Measurements from ENCODE around the gene CREB1. TPM values are rescaled to one million over a fixed set of nuclear protein-coding genes. Genes with fewer than 3 reads are reported as not detected.

Gene CREB1
- total and polyA plus RNA-seq, 9 of the 15 experiments (the other 6 are each of a cell fraction or from before 2014, with no cell fraction given), result 8.9 to 51.3 (median 19.5) TPM

GRCh38 chr2:207606829-207607228, 77.1 kb downstream of the CREB1 start:
- H3K27ac ChIP-seq (ENCODE audit: extremely low read depth, low read depth, low read length), result no peak overlapping the region
- no peak for ATAC-seq
- H3K4me2 ChIP-seq (ENCODE audit: insufficient read depth, low read length), result no peak overlapping the region
- H3K79me2 ChIP-seq (ENCODE audit: control insufficient read depth, insufficient read depth, low read length), result no peaks in the 10 kb centered on the region
- no peaks in the 10 kb centered on the region for H3K9me1 ChIP-seq (ENCODE audit: control insufficient read depth, insufficient read depth, low read length)
- 96% methylated on average over 5 of the region's 5 CpGs for WGBS (ENCODE audit: insufficient coverage, low coverage, missing lambda C conversion rate)
- H3K36me3 ChIP-seq (ENCODE audit: control insufficient read depth, insufficient read depth, low read length), result peaks cover 4% of the 10 kb centered on the region; the same call in 2 of the 3 replicates
- DNase-seq (ENCODE audit: extremely low read depth in 1 of 4, low spot score in 3 of 4), result no peak
- POLR2A ChIA-PET, result interaction anchor here (0.6 to 1.3 kb wide), 3 partner anchors 14 to 419 kb away, joined by 3 read pairs; partner anchors contain the start of gene PLEKHM3
- no peak overlapping the region for H2AFZ ChIP-seq (ENCODE audit: low read depth, low read length)
- no TSS peak for BruUV-seq (replicated peaks)
- intact Hi-C loops (cut with micrococcal nuclease), result no loop called here
- H3K4me1 ChIP-seq (replicated peaks in 1 of 2; ENCODE audit: control insufficient read depth in 2 of 2, insufficient read depth in 2 of 2, low read length in 2 of 2), result no peaks in the 10 kb centered on the region
- TF ChIP-seq JUND (IDR thresholded peaks at IDR 0.05; ENCODE audit: borderline replicate concordance, low read depth, low read length) (no peak), JUND (tag; IDR thresholded peaks at IDR 0.05; ENCODE audit: borderline replicate concordance, low read depth, low read length) (no peak), CREB3 (tag; conservative IDR thresholded peaks at IDR 0.05; ENCODE audit: low read depth) (no peak), MYC (IDR thresholded peaks at IDR 0.05; ENCODE audit: low read depth, low read length) (no peak), MYC (CRISPR knock-in tag; IDR thresholded peaks at IDR 0.05; ENCODE audit: borderline replicate concordance, low read depth) (no peak), MEIS2 (IDR thresholded peaks at IDR 0.05; ENCODE audit: partially characterized antibody) (no peak), EP300 (IDR thresholded peaks at IDR 0.05; ENCODE audit: low read length) (no peak), BCLAF1 (IDR thresholded peaks at IDR 0.05; ENCODE audit: borderline replicate concordance in 1 of 2, control insufficient read depth in 1 of 2, low read depth in 2 of 2, low read length in 1 of 2) (no peak), ATF7 (IDR thresholded peaks at IDR 0.05) (no peak), OTX1 (CRISPR knock-in tag; IDR thresholded peaks at IDR 0.05) (no peak), SRSF3 (IDR thresholded peaks at IDR 0.05; ENCODE audit: insufficient read depth, low read length) (no peak), SMARCA4 (IDR thresholded peaks at IDR 0.05) (no peak), SAP30 (IDR thresholded peaks at IDR 0.05; ENCODE audit: borderline replicate concordance, insufficient read depth, low read depth, low read length, poor library complexity, severe bottlenecking) (no peak)
- TF ChIP-seq, protein P1, sequence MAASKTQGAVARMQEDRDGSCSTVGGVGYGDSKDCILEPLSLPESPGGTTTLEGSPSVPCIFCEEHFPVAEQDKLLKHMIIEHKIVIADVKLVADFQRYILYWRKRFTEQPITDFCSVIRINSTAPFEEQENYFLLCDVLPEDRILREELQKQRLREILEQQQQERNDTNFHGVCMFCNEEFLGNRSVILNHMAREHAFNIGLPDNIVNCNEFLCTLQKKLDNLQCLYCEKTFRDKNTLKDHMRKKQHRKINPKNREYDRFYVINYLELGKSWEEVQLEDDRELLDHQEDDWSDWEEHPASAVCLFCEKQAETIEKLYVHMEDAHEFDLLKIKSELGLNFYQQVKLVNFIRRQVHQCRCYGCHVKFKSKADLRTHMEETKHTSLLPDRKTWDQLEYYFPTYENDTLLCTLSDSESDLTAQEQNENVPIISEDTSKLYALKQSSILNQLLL (CRISPR knock-in tag; IDR thresholded peaks at IDR 0.05; ENCODE audit: borderline replicate concordance), result no peak
- no peaks in the 10 kb centered on the region for H3K27me3 ChIP-seq (ENCODE audit: control insufficient read depth in 2 of 2, insufficient read depth in 2 of 2, low read length in 2 of 2)
- H4K20me1 ChIP-seq (replicated peaks; ENCODE audit: control insufficient read depth, insufficient read depth, low read length), result no peaks in the 10 kb centered on the region
- FAIRE-seq, result no peak
- in situ Hi-C loops (cut with MboI), result no loop called here
- no peak overlapping the region for H3K4me3 ChIP-seq
- CTCF ChIA-PET (ENCODE audit: low intra/inter-chr PET ratio), result no interaction called here
- no peak overlapping the region for H3K9ac ChIP-seq (ENCODE audit: insufficient read depth in 1 of 2, low read depth in 2 of 2, low read length in 2 of 2)
- no peaks in the 10 kb centered on the region; the same call in 1 of the 2 replicates for H3K9me3 ChIP-seq (replicated peaks; ENCODE audit: control insufficient read depth, insufficient read depth, low read depth, low read length)

Measured in K562 (cell line).